IMR-90 (cell line): Measurements from ENCODE around the gene B3GNT5. TPM values are rescaled to one million over a fixed set of nuclear protein-coding genes. Genes with fewer than 3 reads are reported as not detected.

Source experiments
- ATAC-seq: fragments of 200-7000 bp; cut with Tn5 transposase; 2 replicates; pipeline ENCODE4 v1.9.1; 2020; ENCODE audit warnings: low read depth, mild to moderate bottlenecking, moderate library complexity
- BruUV-seq: library from RNA; stranded (reverse); fragments of 400-500 nt; replicated peaks from 2 replicates; lab custom pipeline; 2021; lab: Mats Ljungman, UMichigan
- CTCF ChIA-PET: fragments of 300-600 bp; formaldehyde crosslinking; extraction: SDS; loops from one replicate; lab custom pipeline; 2021; ENCODE audit warnings: antibody characterized with exemption; lab: Yijun Ruan, JAX
- POLR2A ChIA-PET: fragments of 300-600 bp; sonication (Branson Sonifier 250); formaldehyde crosslinking; loops from one replicate; lab custom pipeline; 2022; ENCODE audit warnings: antibody characterized with exemption; ENCODE audit not compliant: unreplicated experiment; lab: Charles Lee
- DNase-seq: peaks from one replicate; pipeline ENCODE4 v3.0.0; 2013
- H2AFZ ChIP-seq: replicated peaks from 2 replicates; pipeline ENCODE3; 2013; ENCODE audit warnings: low read length, mild to moderate bottlenecking; ENCODE audit not compliant: poor library complexity
- H2AK5ac ChIP-seq: 2 replicates; pipeline ENCODE4 v1.6.1; 2013; ENCODE audit warnings: low read depth, low read length, inconsistent platforms
- H2AK9ac ChIP-seq: replicated peaks from 2 replicates; pipeline ENCODE3; 2013; ENCODE audit warnings: mild to moderate bottlenecking, low read depth, low read length, moderate library complexity; ENCODE audit not compliant: poor library complexity
- H2BK120ac ChIP-seq: 2 replicates; pipeline ENCODE4 v1.6.1; 2013; ENCODE audit warnings: low read depth, low read length, inconsistent platforms
- H2BK15ac ChIP-seq: 3 replicates; pipeline ENCODE4 v1.6.1; 2013; ENCODE audit warnings: low read depth, low read length, inconsistent platforms
- H2BK20ac ChIP-seq: 2 replicates; pipeline ENCODE4 v1.6.1; 2013; ENCODE audit warnings: low read depth, mild to moderate bottlenecking, inconsistent platforms, low read length, moderate library complexity
- H2BK5ac ChIP-seq: 2 replicates; pipeline ENCODE4 v1.6.1; 2013; ENCODE audit warnings: mild to moderate bottlenecking, low read depth, low read length, inconsistent platforms; ENCODE audit not compliant: poor library complexity, severe bottlenecking
- H3K14ac ChIP-seq: replicated peaks from 2 replicates; pipeline ENCODE4 v1.6.1; 2013; ENCODE audit warnings: low read depth, low read length, inconsistent platforms
- H3K18ac ChIP-seq: 2 replicates; pipeline ENCODE4 v1.6.1; 2013; ENCODE audit warnings: low read depth, low read length, control low read depth
- H3K23ac ChIP-seq: 2 replicates; pipeline ENCODE4 v1.6.1; 2013; ENCODE audit warnings: low read depth, low read length, inconsistent platforms
- H3K27ac ChIP-seq: 2 replicates; pipeline ENCODE4 v1.5.1; 2013; ENCODE audit warnings: mild to moderate bottlenecking, control low read depth, low read length; ENCODE audit not compliant: insufficient read depth
- H3K27me3 ChIP-seq: 2 replicates; pipeline ENCODE4 v1.6.1; 2013; ENCODE audit warnings: low read length; ENCODE audit not compliant: control insufficient read depth, insufficient read depth
- H3K36me3 ChIP-seq: 2 replicates; pipeline ENCODE4 v1.6.1; 2013; ENCODE audit warnings: low read length, mixed read lengths; ENCODE audit not compliant: control insufficient read depth, insufficient read depth
- H3K4ac ChIP-seq: 2 replicates; pipeline ENCODE4 v1.6.1; 2013; ENCODE audit warnings: low read depth, low read length, inconsistent platforms
- H3K4me1 ChIP-seq: 2 replicates; pipeline ENCODE4 v1.6.1; 2013; ENCODE audit warnings: low read length, mixed read lengths; ENCODE audit not compliant: control insufficient read depth, insufficient read depth
- H3K4me2 ChIP-seq: 2 replicates; pipeline ENCODE4 v1.6.1; 2013; ENCODE audit warnings: low read depth, mild to moderate bottlenecking, control low read depth, low read length, moderate library complexity
- H3K4me3 ChIP-seq: 2 replicates; pipeline ENCODE4 v1.5.1; 2013; ENCODE audit warnings: low read depth, mild to moderate bottlenecking, control low read depth, low read length, moderate library complexity; ENCODE audit not compliant: insufficient read depth
- H3K56ac ChIP-seq: 2 replicates; pipeline ENCODE4 v1.6.1; 2013; ENCODE audit warnings: low read length, inconsistent platforms; ENCODE audit not compliant: insufficient read depth; ENCODE audit errors: extremely low read depth
- H3K79me1 ChIP-seq, 2 experiments: 2 replicates each; pipeline ENCODE4 v1.6.1; 2013; ENCODE audit warnings: low read length in 2 of 2, inconsistent platforms in 1 of 2, low read depth in 1 of 2
- H3K9ac ChIP-seq: 2 replicates; pipeline ENCODE4 v1.6.1; 2013; ENCODE audit warnings: low read depth, low read length, control low read depth
- H3K9me1 ChIP-seq: 2 replicates; pipeline ENCODE4 v1.6.1; 2013; ENCODE audit warnings: low read length, inconsistent platforms; ENCODE audit not compliant: insufficient read depth
- H3K9me3 ChIP-seq: 2 replicates; pipeline ENCODE4 v1.6.1; 2013; ENCODE audit warnings: low read length; ENCODE audit not compliant: control insufficient read depth, insufficient read depth
- H4K20me1 ChIP-seq: 2 replicates; pipeline ENCODE4 v1.6.1; 2013; ENCODE audit warnings: low read length, inconsistent platforms; ENCODE audit not compliant: insufficient read depth
- H4K5ac ChIP-seq: 2 replicates; pipeline ENCODE4 v1.6.1; 2013; ENCODE audit warnings: mild to moderate bottlenecking, low read depth, low read length, control low read depth
- H4K8ac ChIP-seq, 2 experiments: 2 replicates each; pipeline ENCODE4 v1.6.1; 2013; ENCODE audit warnings: low read depth in 2 of 2, low read length in 2 of 2, control low read depth in 1 of 2, inconsistent platforms in 1 of 2
- H4K91ac ChIP-seq: 2 replicates; pipeline ENCODE4 v1.6.1; 2013; ENCODE audit warnings: low read depth, low read length, inconsistent platforms; ENCODE audit not compliant: insufficient read depth
- POLR2A ChIP-seq: IDR thresholded peaks from 2 replicates; pipeline ENCODE4 v1.6.1; 2012; ENCODE audit warnings: mild to moderate bottlenecking, low read depth, low read length
- WGBS, 2 experiments: methylation state at CpG; one replicate each; pipeline versions ENCODE4 v1.1.5 to v1.1.7; 2013; ENCODE audit warnings: missing lambda C conversion rate in 2 of 2; ENCODE audit not compliant: insufficient read length in 1 of 2; ENCODE audit errors: extremely low coverage in 2 of 2; 5-methylcytosine and 5-hydroxymethylcytosine counted together
- dilution Hi-C: fragments of 300-500 bp; cut with HindIII; formaldehyde crosslinking; loops from one replicate; pipeline ENCODE4 v1.14.3; 2018; ENCODE audit warnings: low sequenced_read_pairs; ENCODE audit not compliant: unreplicated experiment
- in situ Hi-C: fragments of 300-500 bp; cut with MboI; formaldehyde crosslinking; loops from 3 replicates; pipeline ENCODE4 v1.14.3; 2019; ENCODE audit warnings: low sequenced_read_pairs, inconsistent platforms, mixed read lengths
- intact Hi-C: fragments of 100-400 bp; cut with micrococcal nuclease; formaldehyde crosslinking; loops from 2 replicates; pipeline ENCODE4 v1.10.0; 2022
- polyA plus RNA-seq, 3 experiments: library from polyadenylated mRNA; depleted of rRNA; stranded (reverse); fragments of >200 nt; gene quantifications; 2 replicates each; pipeline ENCODE4 v1.2.3, GENCODE V29; 2012; ENCODE audit warnings: low replicate concordance in 1 of 3
- total RNA-seq: library from RNA; depleted of rRNA; stranded (reverse); fragments of >200 nt; gene quantifications from 2 replicates; pipeline ENCODE4 v1.2.3, GENCODE V29; 2012

The B3GNT5 gene
- total and polyA plus RNA-seq, 2 of the 4 experiments (the other 2 are of a cell fraction), result 1.6 to 3.4 TPM

DNA sequence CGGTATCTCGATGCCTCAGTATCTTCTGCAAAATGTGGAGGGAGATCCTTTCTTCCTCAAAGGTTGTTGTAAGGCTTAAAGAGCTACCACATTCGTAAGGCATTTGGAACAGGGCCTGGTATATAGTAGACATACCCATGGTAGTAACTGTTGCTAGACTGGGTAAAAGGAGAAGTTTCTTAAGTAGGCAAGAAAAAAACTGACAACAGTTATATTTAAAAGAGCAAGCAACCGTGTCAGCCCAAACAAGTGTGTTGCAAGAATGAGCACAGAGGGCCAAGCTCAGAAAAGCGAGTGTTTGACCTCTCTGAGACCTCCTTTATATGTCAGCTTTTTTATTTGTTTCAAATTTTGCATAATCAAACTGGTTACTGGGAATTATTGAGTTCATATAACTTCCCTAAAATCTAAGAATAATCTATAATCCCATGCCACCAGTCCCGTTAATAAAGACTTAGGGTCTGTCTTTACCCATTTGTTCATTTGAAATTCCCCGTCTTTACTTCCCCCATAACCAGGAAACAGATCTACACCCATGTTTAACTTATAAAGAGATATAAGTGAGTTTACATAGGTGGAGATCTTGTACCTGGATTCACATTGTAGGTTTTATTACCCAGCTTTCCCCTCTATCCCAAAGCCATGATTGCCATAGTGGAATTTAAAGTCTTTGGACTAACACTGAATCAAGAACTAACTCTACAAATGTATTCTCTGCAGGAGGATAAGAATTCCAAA, 7.3 kb downstream of the B3GNT5 start:
- H4K20me1 ChIP-seq, result no peaks in the 10 kb centered on the region
- WGBS, 2 experiments, result no CpG with 5 or more reads among the region's 7 CpGs
- H3K4me2 ChIP-seq, result no peak overlapping the region
- no peak overlapping the region for H3K56ac ChIP-seq
- no TSS peak for BruUV-seq
- no peak overlapping the region for H2BK15ac ChIP-seq
- no peak overlapping the region for H2AK5ac ChIP-seq
- no peak overlapping the region for H3K27ac ChIP-seq
- H3K9ac ChIP-seq, result no peak overlapping the region
- H2AFZ ChIP-seq, result no peak overlapping the region
- no peaks in the 10 kb centered on the region for H3K36me3 ChIP-seq
- H2AK9ac ChIP-seq, result no peak overlapping the region
- no peak overlapping the region for H3K18ac ChIP-seq
- H3K79me1 ChIP-seq, result peaks cover 0 to under 1% of the 10 kb centered on the region in 2 experiments; a peak in 1 of 4 replicates
- no peaks in the 10 kb centered on the region for H3K4me1 ChIP-seq
- H4K5ac ChIP-seq, result no peak overlapping the region
- intact Hi-C loops (no loop called here), in situ Hi-C loops (no loop called here), dilution Hi-C loops (no loop called here)
- no peak overlapping the region for H2BK120ac ChIP-seq
- H3K9me3 ChIP-seq, result peaks cover 1% of the 10 kb centered on the region
- H3K27me3 ChIP-seq, result peaks cover 2% of the 10 kb centered on the region; the same call in 1 of the 2 replicates
- TF ChIP-seq POLR2A, result no peak
- no peak overlapping the region for H2BK20ac ChIP-seq
- no peak overlapping the region for H3K23ac ChIP-seq
- H4K91ac ChIP-seq, result no peak overlapping the region
- no peaks in the 10 kb centered on the region for H3K9me1 ChIP-seq
- H2BK5ac ChIP-seq, result no peak overlapping the region
- ATAC-seq (no peak), DNase-seq (no peak)
- H3K4ac ChIP-seq, result no peak overlapping the region
- POLR2A ChIA-PET, result no interaction called here
- CTCF ChIA-PET, result no interaction called here
- H4K8ac ChIP-seq, result no peak overlapping the region
- no peak overlapping the region for H3K14ac ChIP-seq
- H3K4me3 ChIP-seq, result no peak overlapping the region
